NT2/D1 (cell line): Measurements from ENCODE around the gene SRBD1.
A peak's percentile ranks its signal among the peaks of the same experiment; 100 is the strongest.

ENCODE experiments used
- DNase-seq: peaks from one replicate; pipeline ENCODE4 v3.0.0-alpha.2; 2011; ENCODE audit warnings: low read depth, low spot score
- H3K27me3 ChIP-seq: 2 replicates; pipeline ENCODE4 v1.6.0; 2011; ENCODE audit warnings: mild to moderate bottlenecking; ENCODE audit not compliant: insufficient read length, insufficient read depth
- H3K36me3 ChIP-seq: 2 replicates; pipeline ENCODE4 v1.6.1; 2011; ENCODE audit warnings: mild to moderate bottlenecking, low read length, mixed read lengths; ENCODE audit not compliant: insufficient read depth, insufficient read length
- H3K4me1 ChIP-seq: 2 replicates; pipeline ENCODE4 v1.5.1; 2011; ENCODE audit not compliant: insufficient read depth, insufficient read length
- H3K4me3 ChIP-seq: 2 replicates; pipeline ENCODE4 v1.5.1; 2011; ENCODE audit warnings: low read depth; ENCODE audit not compliant: insufficient read length
- H3K9ac ChIP-seq: 2 replicates; pipeline ENCODE4 v1.6.0; 2011; ENCODE audit warnings: low read depth; ENCODE audit not compliant: insufficient read length
- H3K9me3 ChIP-seq: 2 replicates; pipeline ENCODE4 v1.5.1; 2011; ENCODE audit warnings: mild to moderate bottlenecking, low read length; ENCODE audit not compliant: insufficient read depth
- SUZ12 ChIP-seq: IDR thresholded peaks from 2 replicates; pipeline ENCODE4 v1.6.1; 2011; ENCODE audit not compliant: insufficient read length, insufficient read depth; ENCODE audit errors: extremely low read depth
- YY1 ChIP-seq: IDR thresholded peaks from 2 replicates; pipeline ENCODE4 v1.6.1; 2011; ENCODE audit not compliant: insufficient read length, insufficient read depth
- ZNF274 ChIP-seq: IDR thresholded peaks from 2 replicates; pipeline ENCODE4 v1.6.1; 2011; ENCODE audit warnings: mild to moderate bottlenecking, low read depth, low read length

The SRBD1 gene

DNA sequence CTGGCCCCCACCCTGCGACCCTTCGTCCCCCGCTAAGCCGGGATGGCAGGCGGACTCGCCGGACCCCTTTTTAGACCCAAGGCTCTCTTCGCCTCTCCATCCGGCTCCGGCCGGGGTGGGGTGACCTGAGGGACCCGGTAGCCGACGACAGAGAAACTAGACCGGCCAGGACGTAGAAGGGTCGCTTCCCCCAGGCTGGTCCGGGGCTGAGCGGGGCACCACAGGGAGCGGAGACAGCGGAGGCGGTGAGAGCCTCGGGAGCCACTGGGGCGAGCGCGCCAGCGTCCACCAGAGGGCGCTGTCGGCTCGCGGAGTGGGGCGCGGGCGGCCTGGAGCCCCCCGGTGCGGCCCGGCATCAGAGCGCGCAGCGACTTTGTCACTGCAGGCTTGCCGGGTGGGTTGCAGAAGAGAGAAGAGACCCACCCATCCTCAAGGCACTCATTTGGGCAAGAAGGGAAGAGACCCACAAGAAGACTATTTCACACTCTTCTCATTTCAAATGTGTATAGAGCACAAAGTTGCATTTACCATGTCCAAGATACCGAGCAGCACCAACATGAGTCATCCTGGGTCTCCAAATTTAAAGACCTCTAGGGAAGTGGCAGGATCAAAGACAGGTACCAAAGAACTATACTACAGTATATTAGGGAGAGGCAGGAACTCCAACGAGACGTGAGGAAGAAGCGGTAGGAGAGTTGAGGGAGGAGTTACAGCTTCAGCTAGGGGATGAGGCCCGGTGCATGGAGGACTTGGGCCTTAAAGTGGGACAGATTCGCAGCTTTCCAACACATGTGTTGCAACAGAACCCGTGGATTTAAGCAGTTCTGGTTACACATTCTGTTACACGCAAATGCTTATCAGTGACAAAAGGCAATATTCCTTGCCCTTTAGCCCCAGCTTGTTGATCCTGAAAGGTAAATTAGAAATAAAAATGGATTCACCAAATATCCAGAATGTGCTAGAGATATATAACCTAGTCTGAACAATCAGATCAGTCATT is 32.8 kb upstream of the SRBD1 start:
- peak overlapping the region; percentile 28 for H3K4me3 ChIP-seq
- DNase-seq, result peak; percentile 58
- no peaks in the 10 kb centered on the region for H3K9me3 ChIP-seq
- TF ChIP-seq ZNF274 (no peak), YY1 (no peak), SUZ12 (no peak)
- no peaks in the 10 kb centered on the region for H3K36me3 ChIP-seq
- peaks cover 4% of the 10 kb centered on the region for H3K4me1 ChIP-seq
- peak overlapping the region; percentile 56 for H3K9ac ChIP-seq
- peaks cover 37% of the 10 kb centered on the region for H3K27me3 ChIP-seq

DNA sequence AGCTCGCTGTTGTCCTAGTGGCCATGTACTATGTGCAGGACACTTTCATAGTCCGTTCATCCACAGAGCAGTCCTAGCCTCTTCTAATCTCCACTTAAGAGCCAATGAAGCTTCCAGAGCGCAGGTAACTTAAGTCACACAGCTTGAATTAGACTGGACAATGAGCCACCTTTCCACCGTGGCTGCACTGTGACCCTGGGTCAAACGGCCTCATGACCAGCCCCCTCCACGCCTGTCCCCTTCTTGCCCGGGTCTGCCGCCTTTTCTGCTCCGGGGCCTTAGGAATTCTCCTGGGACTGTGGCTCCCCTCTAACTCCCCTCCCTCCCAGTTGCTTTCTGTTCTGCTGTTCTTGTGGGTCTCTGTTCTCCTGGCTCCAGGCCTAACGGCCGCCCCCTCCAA is 32.0 kb upstream of the SRBD1 start:
- peak overlapping the region; percentile 56 for H3K9ac ChIP-seq
- peaks cover 31% of the 10 kb centered on the region for H3K27me3 ChIP-seq
- no peaks in the 10 kb centered on the region for H3K9me3 ChIP-seq
- peaks cover 4% of the 10 kb centered on the region for H3K4me1 ChIP-seq
- H3K36me3 ChIP-seq, result no peaks in the 10 kb centered on the region
- TF ChIP-seq YY1 (no peak), SUZ12 (no peak)
- DNase-seq, result no peak
- peak overlapping the region; percentile 28 for H3K4me3 ChIP-seq

- H3K36me3 ChIP-seq, result no peaks in the 10 kb centered on the region
- H3K4me1 ChIP-seq, result peaks cover 4% of the 10 kb centered on the region
- no peak overlapping the region for H3K4me3 ChIP-seq
- H3K27me3 ChIP-seq, result peaks cover 25% of the 10 kb centered on the region
- TF ChIP-seq YY1, result no peak
- no peak for TF ChIP-seq ZNF274
- no peak for TF ChIP-seq SUZ12
- no peak overlapping the region for H3K9ac ChIP-seq
- no peak for DNase-seq
- no peaks in the 10 kb centered on the region for H3K9me3 ChIP-seq
Observed at GRCh38 chr2:45640576-45640975, 29.5 kb upstream of the SRBD1 start.

DNA sequence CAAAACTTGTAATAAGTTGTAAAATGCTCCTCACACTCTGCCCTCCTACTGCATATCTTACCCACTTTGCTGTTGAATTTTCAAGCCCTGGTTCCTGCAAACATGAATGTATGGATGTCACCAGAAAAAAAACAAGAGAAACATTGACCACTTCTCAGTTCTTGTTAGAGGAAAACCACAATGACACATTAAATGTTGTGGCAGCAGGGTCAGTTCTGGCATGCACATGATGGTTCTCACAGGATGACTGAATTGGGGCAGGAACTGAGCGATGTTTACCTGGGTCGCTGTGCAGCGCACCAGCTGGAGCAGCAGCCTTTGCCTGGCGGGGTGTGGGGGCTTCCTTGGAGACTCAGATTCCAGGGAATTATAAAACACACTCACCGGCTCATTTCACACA is 26.4 kb upstream of the SRBD1 start:
- no peak for TF ChIP-seq ZNF274
- no peak for TF ChIP-seq YY1
- H3K4me1 ChIP-seq, result peaks cover 1% of the 10 kb centered on the region
- H3K27me3 ChIP-seq, result peaks cover 5% of the 10 kb centered on the region
- no peaks in the 10 kb centered on the region for H3K9me3 ChIP-seq
- H3K4me3 ChIP-seq, result no peak overlapping the region
- DNase-seq, result no peak
- H3K9ac ChIP-seq, result no peak overlapping the region
- H3K36me3 ChIP-seq, result no peaks in the 10 kb centered on the region

- no peak for DNase-seq
Observed at GRCh38 chr2:45636008-45636407, 24.9 kb upstream of the SRBD1 start.

GRCh38 chr2:45634223-45634622 is 23.2 kb upstream of the SRBD1 start:
- Histone ChIP-seq H3K4me3 (no peak overlapping the region), H3K36me3 (no peaks in the 10 kb centered on the region), H3K9ac (no peak overlapping the region), H3K9me3 (no peaks in the 10 kb centered on the region), H3K4me1 (no peaks in the 10 kb centered on the region), H3K27me3 (no peaks in the 10 kb centered on the region)
- TF ChIP-seq YY1, result no peak
- TF ChIP-seq ZNF274, result no peak
- TF ChIP-seq SUZ12, result no peak
- DNase-seq, result no peak

More at GRCh38 chr2:45636008-45636407, 24.9 kb upstream of the SRBD1 start:
- H3K4me1 ChIP-seq, result no peaks in the 10 kb centered on the region
- no peak overlapping the region for H3K9ac ChIP-seq
- no peaks in the 10 kb centered on the region for H3K36me3 ChIP-seq
- no peak for TF ChIP-seq SUZ12
- no peaks in the 10 kb centered on the region for H3K9me3 ChIP-seq
- H3K4me3 ChIP-seq, result no peak overlapping the region
- H3K27me3 ChIP-seq, result no peaks in the 10 kb centered on the region

DNA sequence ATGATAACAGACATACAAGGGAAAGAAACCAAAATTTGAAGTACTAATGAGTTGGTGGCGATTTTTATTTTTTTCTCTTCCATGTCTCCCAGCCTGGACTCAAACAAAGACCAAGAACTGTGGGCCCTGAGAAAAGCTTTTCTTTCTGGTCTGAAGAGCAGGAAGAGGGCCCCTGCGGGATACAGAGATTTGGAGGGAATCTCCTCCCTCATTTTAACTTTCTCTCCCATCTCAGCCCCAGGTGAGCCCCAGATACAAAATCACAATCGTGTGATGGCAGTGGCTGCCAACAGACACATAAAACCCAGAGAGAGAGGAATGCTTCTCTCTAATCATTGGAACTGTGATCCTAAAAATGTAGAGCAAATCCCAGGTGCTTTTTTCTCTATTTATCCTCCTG is 20.9 kb upstream of the SRBD1 start:
- Histone ChIP-seq H3K9me3 (no peaks in the 10 kb centered on the region), H3K4me1 (no peaks in the 10 kb centered on the region), H3K27me3 (no peaks in the 10 kb centered on the region), H3K9ac (no peak overlapping the region), H3K36me3 (no peaks in the 10 kb centered on the region), H3K4me3 (no peak overlapping the region)
- TF ChIP-seq YY1 (no peak), SUZ12 (no peak), ZNF274 (no peak)
- no peak for DNase-seq

GRCh38 chr2:45631319-45631718 is 20.3 kb upstream of the SRBD1 start:
- H3K27me3 ChIP-seq, result no peaks in the 10 kb centered on the region
- H3K9me3 ChIP-seq, result no peaks in the 10 kb centered on the region
- no peak for DNase-seq
- H3K4me1 ChIP-seq, result no peaks in the 10 kb centered on the region
- H3K4me3 ChIP-seq, result no peak overlapping the region
- no peak overlapping the region for H3K9ac ChIP-seq
- no peak for TF ChIP-seq SUZ12
- TF ChIP-seq ZNF274, result no peak
- no peak for TF ChIP-seq YY1
- H3K36me3 ChIP-seq, result no peaks in the 10 kb centered on the region
